Osteoblast (primary cell): ENCODE measurements around the gene TCEAL3. TPM values are rescaled to one million over a fixed set of nuclear protein-coding genes. Genes with fewer than 3 reads are reported as not detected.
A peak's percentile ranks its signal among the peaks of the same experiment; 100 is the strongest.
"Not testable (repeated sequence)": the region's sequence is repeated elsewhere in the genome, so short reads cannot be mapped to it uniquely, and the experiment has no call there.

Experiments used
- DNase-seq: peaks from one replicate; pipeline ENCODE4 v3.0.0; 2011; ENCODE audit warnings: low spot score, mixed read lengths; ENCODE audit not compliant: insufficient read length; ENCODE audit errors: missing footprints
- H2AFZ ChIP-seq: 2 replicates; pipeline ENCODE4 v1.6.0; 2011; ENCODE audit warnings: mild to moderate bottlenecking, low read length
- H3K27ac ChIP-seq: 2 replicates; pipeline ENCODE4 v1.5.1; 2011; ENCODE audit warnings: mild to moderate bottlenecking, low read depth, low read length, moderate library complexity
- H3K27me3 ChIP-seq: 2 replicates; pipeline ENCODE4 v1.6.0; 2012; ENCODE audit warnings: mild to moderate bottlenecking, control low read depth, inconsistent platforms, low read length, moderate library complexity; ENCODE audit not compliant: insufficient read depth
- H3K36me3 ChIP-seq: 2 replicates; pipeline ENCODE4 v1.5.1; 2011; ENCODE audit warnings: mild to moderate bottlenecking, low read length, control low read depth, moderate library complexity; ENCODE audit not compliant: insufficient read depth
- H3K4me1 ChIP-seq: 2 replicates; pipeline ENCODE4 v1.5.1; 2011; ENCODE audit warnings: mild to moderate bottlenecking, low read length, control low read depth, moderate library complexity; ENCODE audit not compliant: insufficient read depth
- H3K4me2 ChIP-seq: 2 replicates; pipeline ENCODE4 v1.6.0; 2011; ENCODE audit warnings: mild to moderate bottlenecking, low read length; ENCODE audit not compliant: insufficient read depth
- H3K4me3 ChIP-seq: fragments of 200-600 bp; sonication (generic); 3 replicates; pipeline ENCODE4 v1.5.1; 2012; ENCODE audit warnings: mild to moderate bottlenecking, low read length, inconsistent platforms; ENCODE audit not compliant: insufficient read depth
- H3K79me2 ChIP-seq: 2 replicates; pipeline ENCODE4 v1.6.0; 2012; ENCODE audit warnings: mild to moderate bottlenecking, low read length, control low read depth, inconsistent platforms; ENCODE audit not compliant: insufficient read depth
- H3K9me3 ChIP-seq: 2 replicates; pipeline ENCODE4 v1.5.1; 2011; ENCODE audit warnings: low read depth, low read length, control low read depth
- H4K20me1 ChIP-seq: 2 replicates; pipeline ENCODE4 v1.6.0; 2012; ENCODE audit warnings: mild to moderate bottlenecking, low read length, control low read depth; ENCODE audit not compliant: insufficient read depth
- total RNA-seq: library from RNA; depleted of rRNA; stranded (reverse); fragments of >200 nt; gene quantifications from 2 replicates; pipeline ENCODE4 v1.2.3, GENCODE V29; 2012
- TF ChIP-seq, protein P1 (sequence below): IDR thresholded peaks from 2 replicates; pipeline ENCODE4 v1.5.1; 2011; ENCODE audit warnings: mild to moderate bottlenecking, low read depth, low read length, moderate library complexity; ENCODE audit errors: extremely low read depth

The TCEAL3 gene
- total RNA-seq, 1 donor, result 13.0 TPM

DNA sequence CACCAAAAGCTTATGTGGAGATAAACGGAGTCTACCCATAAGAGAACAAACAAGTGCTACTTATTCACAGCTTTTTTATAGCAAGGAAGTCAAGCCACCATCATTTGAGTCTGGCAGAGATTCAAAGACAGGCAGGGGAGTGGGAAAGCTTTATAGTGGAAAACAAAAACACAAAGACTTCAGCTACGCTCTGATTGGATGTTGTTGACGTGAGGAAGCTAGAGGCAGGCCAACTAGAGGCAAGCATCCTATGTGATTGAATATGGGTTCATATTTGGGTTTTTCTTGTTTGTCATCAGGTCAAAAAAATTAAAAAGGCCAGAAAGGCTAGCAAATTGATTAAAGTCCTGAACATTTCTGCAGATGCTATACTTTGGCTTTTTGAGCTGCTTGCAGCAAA, 23.2 kb upstream of the TCEAL3 start:
- TF ChIP-seq, protein P1, sequence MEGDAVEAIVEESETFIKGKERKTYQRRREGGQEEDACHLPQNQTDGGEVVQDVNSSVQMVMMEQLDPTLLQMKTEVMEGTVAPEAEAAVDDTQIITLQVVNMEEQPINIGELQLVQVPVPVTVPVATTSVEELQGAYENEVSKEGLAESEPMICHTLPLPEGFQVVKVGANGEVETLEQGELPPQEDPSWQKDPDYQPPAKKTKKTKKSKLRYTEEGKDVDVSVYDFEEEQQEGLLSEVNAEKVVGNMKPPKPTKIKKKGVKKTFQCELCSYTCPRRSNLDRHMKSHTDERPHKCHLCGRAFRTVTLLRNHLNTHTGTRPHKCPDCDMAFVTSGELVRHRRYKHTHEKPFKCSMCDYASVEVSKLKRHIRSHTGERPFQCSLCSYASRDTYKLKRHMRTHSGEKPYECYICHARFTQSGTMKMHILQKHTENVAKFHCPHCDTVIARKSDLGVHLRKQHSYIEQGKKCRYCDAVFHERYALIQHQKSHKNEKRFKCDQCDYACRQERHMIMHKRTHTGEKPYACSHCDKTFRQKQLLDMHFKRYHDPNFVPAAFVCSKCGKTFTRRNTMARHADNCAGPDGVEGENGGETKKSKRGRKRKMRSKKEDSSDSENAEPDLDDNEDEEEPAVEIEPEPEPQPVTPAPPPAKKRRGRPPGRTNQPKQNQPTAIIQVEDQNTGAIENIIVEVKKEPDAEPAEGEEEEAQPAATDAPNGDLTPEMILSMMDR, result no peak
- Histone ChIP-seq H4K20me1 (peaks cover 3% of the 10 kb centered on the region), H3K27me3 (no peaks in the 10 kb centered on the region), H3K79me2 (peaks cover 26% of the 10 kb centered on the region), H3K4me1 (peaks cover 3% of the 10 kb centered on the region), H2AFZ (no peak overlapping the region), H3K36me3 (peaks cover 15% of the 10 kb centered on the region), H3K4me2 (peak overlapping the region; percentile 79), H3K27ac (no peak overlapping the region), H3K4me3 (peak overlapping the region; percentile 9), H3K9me3 (no peaks in the 10 kb centered on the region)
- no peak for DNase-seq

DNA sequence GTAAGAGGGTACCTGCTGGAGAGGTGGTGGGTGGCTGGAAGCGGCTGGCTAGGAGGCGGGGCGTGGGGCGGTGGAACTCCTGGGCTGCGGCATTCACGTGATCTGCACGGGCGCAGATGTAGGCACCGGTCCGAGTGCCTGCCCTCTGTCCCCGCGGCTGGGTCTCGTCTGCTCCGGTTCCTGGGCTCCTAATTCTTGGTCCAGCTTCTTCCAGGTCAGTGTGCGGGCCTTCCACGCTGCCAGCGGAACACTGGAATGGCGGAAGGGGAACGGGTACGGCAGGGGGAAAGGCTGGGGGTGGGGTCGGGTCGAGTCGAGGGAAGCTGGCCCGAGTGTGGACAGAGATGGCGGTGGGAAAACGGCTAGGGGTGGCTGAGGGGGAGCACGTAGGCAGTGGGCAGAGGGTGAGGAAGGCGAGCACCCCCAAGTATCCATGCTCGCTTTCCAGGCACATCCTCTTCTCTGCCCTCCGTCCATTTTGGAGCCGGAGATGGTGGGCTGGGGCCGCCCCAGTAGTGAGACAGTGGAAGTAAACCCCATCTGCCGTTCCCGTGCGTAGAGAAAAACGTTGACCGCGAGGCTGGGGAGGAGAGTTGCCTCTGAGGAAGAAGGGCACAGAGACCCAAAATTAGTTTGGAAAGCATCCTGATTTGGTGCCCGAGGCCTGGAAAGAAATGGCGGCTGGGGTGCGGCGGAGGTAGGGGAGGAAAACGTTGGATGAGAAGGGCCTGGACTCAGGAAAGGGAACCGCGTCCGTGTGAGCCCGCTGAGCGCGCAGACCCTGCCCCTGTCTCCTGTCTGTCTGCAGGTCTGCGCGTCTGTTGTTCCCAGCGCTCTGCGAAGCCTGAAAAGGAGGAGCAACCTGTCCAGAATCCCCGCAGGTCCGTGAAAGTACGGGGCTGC, 22.1 kb upstream of the TCEAL3 start, which contains the start of gene TCEAL4:
Gene TCEAL4 (plus strand): TSS at position 105 of the 903 bp plus-strand sequence. CDS start 1,161 bp downstream, outside the sequence.
- TF ChIP-seq, protein P1, result no peak
- H3K27me3 ChIP-seq, result no peaks in the 10 kb centered on the region
- peak within 1 kb of the TSS; percentile 79 for H3K4me2 ChIP-seq
- H3K4me1 ChIP-seq, result peaks cover 3% of the 10 kb centered on the region
- H3K9me3 ChIP-seq, result no peaks in the 10 kb centered on the region
- peaks cover 26% of the 10 kb centered on the region for H3K79me2 ChIP-seq
- peak within 1 kb of the TSS; percentile 82 for H3K4me3 ChIP-seq
- peaks cover 15% of the 10 kb centered on the region for H3K36me3 ChIP-seq
- peak within 1 kb of the TSS; percentile 58 for H3K27ac ChIP-seq
- H4K20me1 ChIP-seq, result peaks cover 3% of the 10 kb centered on the region
- H2AFZ ChIP-seq, result peak within 1 kb of the TSS; percentile 93
- peak; percentile 65 for DNase-seq

DNA sequence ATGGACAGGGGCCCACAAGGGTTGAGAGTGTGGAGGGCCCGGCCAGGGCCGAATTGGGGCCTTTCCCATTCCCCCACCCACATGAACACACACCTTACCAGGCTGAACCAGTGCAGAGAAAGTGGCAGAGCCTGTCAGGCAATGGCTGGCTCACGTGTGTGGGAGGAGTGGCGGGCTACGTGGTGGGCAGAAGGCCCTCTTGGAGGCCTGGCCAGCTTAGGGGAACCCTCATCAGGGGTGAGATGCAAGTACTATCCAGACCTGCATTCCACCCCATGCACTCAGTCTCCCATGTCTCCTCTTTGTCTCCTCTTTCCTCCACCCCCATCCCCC, 21.5 kb upstream of the TCEAL3 start:
- H3K36me3 ChIP-seq, result peaks cover 15% of the 10 kb centered on the region
- H3K4me3 ChIP-seq, result peak overlapping the region; percentile 82
- peak overlapping the region; percentile 58 for H3K27ac ChIP-seq
- H2AFZ ChIP-seq, result peak overlapping the region; percentile 93
- H3K4me2 ChIP-seq, result peak overlapping the region; percentile 79
- TF ChIP-seq, protein P1, result no peak
- no peak for DNase-seq
- H4K20me1 ChIP-seq, result peaks cover 3% of the 10 kb centered on the region
- H3K79me2 ChIP-seq, result peaks cover 26% of the 10 kb centered on the region
- no peaks in the 10 kb centered on the region for H3K27me3 ChIP-seq
- peaks cover 3% of the 10 kb centered on the region for H3K4me1 ChIP-seq
- H3K9me3 ChIP-seq, result no peaks in the 10 kb centered on the region

DNA sequence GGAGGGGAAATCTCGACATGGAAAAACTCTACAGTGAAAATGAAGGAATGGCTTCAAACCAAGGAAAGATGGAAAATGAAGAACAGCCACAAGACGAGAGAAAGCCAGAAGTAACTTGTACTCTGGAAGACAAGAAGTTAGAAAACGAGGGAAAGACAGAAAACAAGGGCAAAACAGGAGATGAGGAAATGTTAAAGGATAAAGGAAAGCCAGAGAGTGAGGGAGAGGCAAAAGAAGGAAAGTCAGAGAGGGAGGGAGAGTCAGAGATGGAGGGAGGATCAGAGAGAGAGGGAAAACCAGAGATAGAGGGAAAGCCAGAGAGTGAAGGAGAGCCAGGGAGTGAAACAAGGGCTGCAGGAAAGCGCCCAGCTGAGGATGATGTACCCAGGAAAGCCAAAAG, 21.1 kb upstream of the TCEAL3 start:
- H3K4me1 ChIP-seq, result peaks cover 3% of the 10 kb centered on the region
- H4K20me1 ChIP-seq, result peaks cover 3% of the 10 kb centered on the region
- no peak for DNase-seq
- H3K4me3 ChIP-seq, result peak overlapping the region; percentile 82
- H3K4me2 ChIP-seq, result peak overlapping the region; percentile 79
- no peaks in the 10 kb centered on the region for H3K27me3 ChIP-seq
- H3K79me2 ChIP-seq, result peaks cover 26% of the 10 kb centered on the region
- peak overlapping the region; percentile 58 for H3K27ac ChIP-seq
- peaks cover 15% of the 10 kb centered on the region for H3K36me3 ChIP-seq
- H2AFZ ChIP-seq, result peak overlapping the region; percentile 15
- TF ChIP-seq, protein P1, result no peak
- H3K9me3 ChIP-seq, result no peaks in the 10 kb centered on the region

DNA sequence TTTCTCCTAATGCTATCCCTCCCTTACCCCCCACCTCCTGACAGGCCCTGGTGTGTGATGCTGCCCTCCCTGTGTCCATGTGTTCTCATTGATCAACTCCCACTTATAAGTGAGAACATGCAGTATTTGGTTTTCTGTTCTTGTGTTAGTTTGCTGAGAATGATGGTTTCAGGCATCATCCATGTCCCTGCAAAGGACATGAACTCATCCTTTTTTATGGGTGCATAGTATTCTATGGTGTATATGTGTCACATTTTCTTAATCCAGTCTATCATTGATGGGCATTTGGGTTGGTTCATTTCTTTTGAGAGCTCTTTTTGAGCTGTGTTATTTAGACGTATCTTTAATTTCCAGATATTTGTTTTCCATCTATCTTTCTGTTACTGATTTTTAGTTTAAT, 15.5 kb upstream of the TCEAL3 start:
- not testable (repeated sequence) for H2AFZ ChIP-seq, H3K9me3 ChIP-seq, H3K36me3 ChIP-seq, H4K20me1 ChIP-seq, DNase-seq, H3K4me3 ChIP-seq, H3K27me3 ChIP-seq, H3K79me2 ChIP-seq, H3K4me2 ChIP-seq, H3K4me1 ChIP-seq, H3K27ac ChIP-seq

DNA sequence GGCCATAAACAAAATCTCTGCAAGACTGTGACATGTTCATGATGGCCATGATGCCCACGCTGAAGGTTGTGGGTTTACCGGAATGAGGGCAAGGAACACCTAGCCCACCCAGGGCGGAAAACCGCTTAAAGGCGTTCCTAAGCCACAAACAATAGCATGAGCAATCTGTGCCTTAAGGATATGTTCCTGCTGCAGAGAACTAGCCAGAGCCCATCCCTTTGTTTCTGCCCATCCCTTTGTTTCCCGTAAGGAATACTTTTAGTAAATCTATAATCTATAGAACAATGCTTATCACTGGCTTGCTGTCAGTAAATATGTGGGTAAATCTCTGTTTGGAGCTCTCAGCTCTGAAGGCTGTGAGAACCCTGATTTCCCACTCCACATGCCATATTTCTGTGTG, 12.6 kb upstream of the TCEAL3 start:
- not testable (repeated sequence) for H3K4me1 ChIP-seq, H3K27me3 ChIP-seq, H3K27ac ChIP-seq, H3K79me2 ChIP-seq, H3K36me3 ChIP-seq, H3K4me2 ChIP-seq, DNase-seq, H3K4me3 ChIP-seq, H3K9me3 ChIP-seq, H4K20me1 ChIP-seq, H2AFZ ChIP-seq
